Right lobe of liver (tissue), 4 donors: ENCODE results near the gene ADAM12.

ENCODE experiments used
- POLR2A ChIP-seq: fragments of 450-650 bp; IDR thresholded peaks from one replicate; pipeline ENCODE4 v1.6.1; 2017; ENCODE audit warnings: antibody characterized with exemption, mild to moderate bottlenecking
- TF ChIP-seq, protein P1 (sequence below), 4 donors: fragments of 200-600 bp in 3 of 4; fragments of 450-650 bp in 1 of 4; IDR thresholded peaks; one replicate each; pipeline versions ENCODE4 v1.5.1 to v1.8.0; 2016 to 2022; ENCODE audit warnings: antibody characterized with exemption in 4 of 4, mild to moderate bottlenecking in 2 of 4
- donor health status: DM: no; HTN: no; CAD: no.
- donor health status: DM: no; HTN: no; CAD: no.
- donor health status: DM: no; HTN: yes; CAD: no.

DNA sequence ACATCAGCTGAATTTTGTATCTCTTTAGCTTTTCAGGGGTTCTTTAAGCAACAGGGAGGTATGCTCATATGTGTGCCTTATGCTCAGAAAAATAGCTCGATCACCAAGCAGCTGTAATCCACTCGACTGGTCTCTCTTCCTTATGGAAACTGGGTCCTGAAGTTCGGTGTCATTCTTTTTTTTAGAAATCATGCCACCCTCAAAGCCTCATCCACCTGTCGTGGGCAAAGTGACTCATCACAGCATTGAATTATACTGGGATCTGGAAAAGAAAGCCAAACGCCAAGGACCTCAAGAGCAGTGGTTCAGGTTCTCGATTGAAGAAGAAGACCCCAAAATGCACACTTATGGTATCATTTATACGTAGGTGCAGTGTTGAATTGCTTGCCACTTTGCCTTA, 408.3 kb downstream of the ADAM12 start:
- TF ChIP-seq, protein P1, sequence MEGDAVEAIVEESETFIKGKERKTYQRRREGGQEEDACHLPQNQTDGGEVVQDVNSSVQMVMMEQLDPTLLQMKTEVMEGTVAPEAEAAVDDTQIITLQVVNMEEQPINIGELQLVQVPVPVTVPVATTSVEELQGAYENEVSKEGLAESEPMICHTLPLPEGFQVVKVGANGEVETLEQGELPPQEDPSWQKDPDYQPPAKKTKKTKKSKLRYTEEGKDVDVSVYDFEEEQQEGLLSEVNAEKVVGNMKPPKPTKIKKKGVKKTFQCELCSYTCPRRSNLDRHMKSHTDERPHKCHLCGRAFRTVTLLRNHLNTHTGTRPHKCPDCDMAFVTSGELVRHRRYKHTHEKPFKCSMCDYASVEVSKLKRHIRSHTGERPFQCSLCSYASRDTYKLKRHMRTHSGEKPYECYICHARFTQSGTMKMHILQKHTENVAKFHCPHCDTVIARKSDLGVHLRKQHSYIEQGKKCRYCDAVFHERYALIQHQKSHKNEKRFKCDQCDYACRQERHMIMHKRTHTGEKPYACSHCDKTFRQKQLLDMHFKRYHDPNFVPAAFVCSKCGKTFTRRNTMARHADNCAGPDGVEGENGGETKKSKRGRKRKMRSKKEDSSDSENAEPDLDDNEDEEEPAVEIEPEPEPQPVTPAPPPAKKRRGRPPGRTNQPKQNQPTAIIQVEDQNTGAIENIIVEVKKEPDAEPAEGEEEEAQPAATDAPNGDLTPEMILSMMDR (IDR thresholded peaks at IDR 0.05) = no peak
- TF ChIP-seq POLR2A = no peak
